GM18520 (cell line): ENCODE data around the gene TEAD1.

ENCODE experiments used
- ATAC-seq: cut with Tn5 transposase; IDR thresholded peaks from one replicate; pipeline ENCODE4 v1.9.1; 2021; ENCODE audit not compliant: unreplicated experiment

The TEAD1 gene

GRCh38 chr11:12784987-12785386, 110.8 kb downstream of the TEAD1 start:
- no peak for ATAC-seq

DNA sequence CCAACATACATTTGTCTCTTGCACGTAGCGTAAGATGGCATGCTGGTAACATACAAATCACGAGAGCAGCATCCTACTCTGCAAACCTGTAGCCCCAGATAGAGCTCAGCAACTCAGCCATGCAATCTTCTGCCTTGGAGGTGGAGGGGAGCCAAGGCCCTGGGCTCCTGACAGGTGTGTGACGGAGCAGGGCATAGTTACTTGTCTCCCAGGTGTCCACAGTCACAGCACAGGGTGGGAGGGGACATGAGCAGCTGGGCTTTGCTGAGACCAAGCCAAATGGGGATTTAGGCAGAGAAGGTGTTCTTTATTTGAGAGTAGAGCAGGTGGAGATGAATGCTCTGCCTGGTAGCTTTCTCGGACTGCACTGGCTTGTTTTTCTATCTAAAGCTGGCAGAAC, 111.7 kb downstream of the TEAD1 start:
- no peak for ATAC-seq

- ATAC-seq, result no peak
These were observed 112.2 kb downstream of the TEAD1 start for GRCh38 chr11:12786450-12786849.

DNA sequence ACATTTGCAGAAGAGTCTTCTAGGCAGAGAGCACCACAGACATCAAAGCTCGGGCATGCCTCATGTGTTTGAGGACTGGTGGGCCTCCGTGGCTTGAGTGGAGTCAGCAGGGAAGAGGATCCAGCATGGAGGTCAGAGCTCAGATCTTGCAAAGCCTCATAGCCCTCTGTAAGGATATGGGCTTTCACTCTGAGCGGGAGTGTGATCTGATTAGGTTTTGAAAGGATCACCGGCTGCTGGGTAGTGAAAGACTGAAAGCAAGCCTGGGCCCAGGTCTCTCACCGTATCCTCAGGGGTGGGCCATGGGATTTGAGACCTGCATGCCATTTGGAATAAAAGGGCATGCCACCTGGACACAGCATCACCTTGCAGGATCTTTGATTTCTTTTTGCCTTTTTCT, 112.7 kb downstream of the TEAD1 start:
- no peak for ATAC-seq

DNA sequence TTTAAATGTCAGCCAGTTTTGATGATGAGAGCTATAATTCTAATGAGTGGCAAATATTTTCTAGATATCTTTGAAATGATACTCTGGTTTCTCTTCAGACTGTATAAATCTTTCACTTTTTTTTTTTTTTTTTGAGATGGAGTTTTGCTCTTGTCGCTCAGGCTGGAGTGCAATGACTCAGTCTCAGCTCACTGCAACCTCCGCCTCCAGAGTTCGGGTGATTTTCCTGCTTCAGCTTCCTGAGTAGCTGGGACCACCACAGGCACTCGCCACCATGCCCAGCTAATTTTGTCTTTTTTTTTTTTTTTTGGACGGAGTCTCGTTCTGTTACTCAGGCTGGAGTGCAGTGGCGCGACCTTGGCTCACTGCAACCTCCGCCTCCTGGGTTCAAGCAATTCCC, 113.6 kb downstream of the TEAD1 start:
- ATAC-seq, result no peak

DNA sequence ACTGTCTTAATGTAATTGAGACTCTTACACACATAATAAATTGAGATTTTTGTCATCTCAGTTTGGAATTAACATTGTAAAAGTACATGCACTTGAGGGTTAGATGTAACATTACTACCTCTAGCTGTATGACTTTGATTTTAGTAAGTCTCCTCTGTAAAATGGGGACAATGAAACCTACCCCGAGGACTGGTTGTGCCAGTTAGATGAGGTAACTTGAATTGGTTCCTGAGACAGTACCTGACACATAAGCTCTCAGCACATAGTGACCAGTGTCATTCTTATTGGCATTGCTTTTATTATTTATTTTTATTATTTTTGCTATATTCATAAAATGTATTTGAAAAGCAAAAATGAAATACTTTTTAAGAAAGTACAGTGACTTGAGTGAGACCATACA, 114.8 kb downstream of the TEAD1 start:
- ATAC-seq, result no peak

DNA sequence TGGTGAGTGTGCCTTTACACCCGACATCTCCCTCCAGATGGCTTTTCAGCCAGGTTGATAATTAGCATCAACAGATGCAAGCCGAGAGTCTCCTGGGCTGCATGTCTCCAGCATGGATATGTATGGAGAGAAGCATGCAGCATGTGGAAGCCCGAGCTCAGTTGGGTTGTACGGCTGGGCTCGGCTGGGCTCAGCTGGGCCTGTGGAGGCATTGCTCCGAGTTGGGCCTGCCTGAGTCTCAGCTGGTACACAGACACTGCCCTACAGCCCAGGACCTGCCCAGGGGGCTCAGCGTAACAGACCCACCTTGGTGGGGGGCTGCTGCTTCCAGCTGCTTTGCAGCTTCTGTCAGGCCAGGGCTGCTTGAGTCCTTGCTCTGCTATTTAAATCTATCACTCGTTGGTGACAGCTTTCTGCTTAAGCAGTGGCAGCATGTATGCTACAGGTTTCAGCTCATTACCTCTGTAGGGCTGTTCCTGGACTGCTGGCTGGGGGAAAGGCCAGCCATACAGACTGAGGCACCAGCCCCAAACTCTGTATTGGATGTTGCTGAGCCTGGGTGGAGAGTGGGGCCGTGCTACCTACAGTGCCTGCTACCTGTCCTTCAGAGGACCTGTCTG, 115.5 kb downstream of the TEAD1 start:
- ATAC-seq, result no peak

- no peak for ATAC-seq
These were observed 116.8 kb downstream of the TEAD1 start for GRCh38 chr11:12790861-12791616.

DNA sequence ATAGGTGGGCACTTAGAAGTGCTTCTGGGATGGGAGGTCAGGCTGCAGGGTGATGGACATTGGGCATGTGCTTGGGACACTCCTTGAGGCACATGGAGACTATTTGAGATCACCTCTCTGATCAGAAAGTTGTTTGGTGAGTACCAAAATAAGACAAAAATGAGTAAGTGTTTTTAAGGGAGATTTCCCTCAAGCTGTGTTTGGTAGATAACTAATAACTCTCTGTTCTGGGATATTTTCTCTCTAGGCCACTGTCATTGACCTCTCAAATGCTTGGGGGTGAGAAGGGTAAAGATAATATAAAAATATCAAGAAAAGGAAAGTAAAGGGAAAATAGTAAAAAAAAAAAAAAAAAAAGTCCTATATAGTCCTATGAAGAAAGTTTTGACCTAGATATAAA, 117.8 kb downstream of the TEAD1 start:
- ATAC-seq, result no peak

DNA sequence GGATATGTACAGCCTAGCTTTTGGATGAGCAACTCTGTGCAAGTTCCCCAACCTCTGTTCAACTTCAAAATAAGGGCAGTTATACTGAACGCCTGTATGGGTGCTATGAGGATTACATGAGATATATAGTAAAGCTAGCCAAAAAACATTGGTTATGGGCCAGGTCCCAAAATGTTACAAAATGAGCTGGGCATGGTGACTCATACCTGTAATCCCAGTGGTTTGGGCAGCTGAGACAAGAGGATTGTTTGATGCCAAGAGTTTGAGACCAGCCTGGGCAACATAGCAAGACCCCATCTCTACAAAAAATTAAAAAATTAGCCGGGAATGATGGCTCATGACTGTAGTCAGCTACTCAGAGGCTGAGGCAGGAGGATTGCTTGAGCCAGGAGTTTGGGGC, 118.4 kb downstream of the TEAD1 start:
- ATAC-seq, result no peak

DNA sequence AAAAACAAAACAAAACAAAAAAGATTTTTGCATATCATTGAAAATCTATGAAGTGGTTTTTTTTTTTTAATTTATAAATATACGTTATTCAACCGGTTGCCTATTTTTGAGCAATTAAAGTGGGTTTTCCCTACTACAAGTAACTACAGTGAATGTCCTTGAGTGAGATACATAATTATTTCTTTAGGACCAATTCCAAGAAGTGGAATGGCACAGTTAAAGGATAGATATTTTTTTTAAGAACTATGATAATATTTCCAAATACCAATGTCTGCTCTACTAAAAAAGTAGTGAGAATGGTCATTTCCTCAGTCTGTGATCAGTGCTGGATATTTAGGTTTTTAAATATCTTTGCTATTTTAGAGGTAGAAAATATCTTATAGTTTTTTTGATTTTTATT, 118.8 kb downstream of the TEAD1 start:
- ATAC-seq, result no peak

- ATAC-seq, result no peak
These were observed 119.3 kb downstream of the TEAD1 start for GRCh38 chr11:12793506-12793905.

- ATAC-seq, result no peak
These were observed 120.5 kb downstream of the TEAD1 start for GRCh38 chr11:12794576-12795230.

DNA sequence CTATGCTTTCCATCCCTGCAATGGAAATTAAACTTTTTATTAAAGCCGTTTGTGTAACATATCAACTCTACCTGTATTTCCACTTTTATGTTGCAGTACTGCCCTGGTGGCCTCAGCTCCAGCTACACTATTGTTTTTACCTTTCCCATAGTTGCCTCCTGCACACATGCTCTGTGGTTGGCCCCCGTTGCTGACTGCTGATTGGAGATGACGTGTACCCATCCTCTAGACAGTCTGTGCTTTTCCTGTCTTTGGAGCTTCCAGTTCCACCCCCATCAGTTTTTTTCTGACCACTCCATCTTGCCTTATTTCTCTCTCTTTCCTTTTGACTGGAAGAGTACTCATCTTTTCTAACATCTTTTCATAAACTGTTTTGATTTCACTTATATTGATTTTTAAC, 123.8 kb downstream of the TEAD1 start:
- no peak for ATAC-seq

DNA sequence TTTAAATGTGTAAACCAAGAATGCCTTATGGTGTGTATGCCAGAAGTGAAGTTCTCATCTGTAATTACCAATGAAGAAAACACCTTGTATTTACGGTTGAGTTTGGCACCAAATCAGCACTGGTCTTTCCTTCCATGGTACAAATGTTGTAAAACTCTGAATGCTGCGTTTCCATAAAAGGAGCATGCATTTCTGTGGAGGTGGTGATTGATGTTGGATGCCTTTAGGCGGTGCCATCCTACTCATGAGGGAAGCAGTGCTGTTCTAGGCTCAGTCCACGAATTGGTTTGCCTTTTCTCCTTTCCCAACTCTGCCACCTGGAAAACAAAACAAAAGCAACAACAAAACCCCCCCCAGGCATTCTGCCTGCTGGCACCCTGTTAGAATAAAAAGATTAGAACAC, 124.4 kb downstream of the TEAD1 start:
- ATAC-seq, result no peak

- no peak for ATAC-seq
These were observed 125.2 kb downstream of the TEAD1 start for GRCh38 chr11:12799334-12799835.

DNA sequence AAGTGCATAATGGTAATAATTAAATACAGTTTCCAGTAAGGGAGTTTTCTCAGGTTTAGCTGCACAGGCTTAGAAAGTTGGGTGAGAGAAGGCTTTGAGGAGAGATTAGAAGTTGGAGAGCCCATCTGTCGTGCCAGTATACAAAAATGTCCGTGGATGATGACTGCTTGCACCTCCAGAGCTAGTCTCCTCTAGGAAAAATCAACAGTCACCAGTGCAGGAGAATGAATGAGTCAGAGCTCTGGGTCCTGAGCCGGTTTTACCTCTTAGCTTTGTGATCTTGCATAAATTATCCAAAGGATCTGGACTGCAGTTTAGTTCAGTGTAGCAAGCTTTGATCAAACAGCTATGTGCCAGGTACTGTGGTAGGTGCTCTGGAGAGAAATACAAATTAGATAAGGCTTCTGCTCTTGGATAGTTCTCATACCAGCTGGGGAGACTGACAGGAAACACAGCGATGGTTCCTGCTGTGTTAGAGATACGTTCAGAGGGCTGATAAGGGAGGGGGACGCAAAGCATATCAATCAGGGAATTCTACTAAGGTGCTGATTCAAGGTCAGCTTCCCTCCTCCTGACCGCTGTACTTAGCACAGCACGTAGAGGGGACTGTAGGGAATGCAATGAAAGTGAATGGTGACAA, 125.9 kb downstream of the TEAD1 start:
- no peak for ATAC-seq

GRCh38 chr11:12800871-12801270, 126.7 kb downstream of the TEAD1 start:
- no peak for ATAC-seq

- ATAC-seq, result no peak
These were observed 127.8 kb downstream of the TEAD1 start for GRCh38 chr11:12801976-12802375.

- no peak for ATAC-seq
These were observed 128.3 kb downstream of the TEAD1 start for GRCh38 chr11:12802418-12803085.
